WTC11 (cell line): ENCODE measurements around the gene NALCN.

Source experiments
- ATF1 ChIP-seq: sonication (generic); formaldehyde crosslinking; IDR thresholded peaks from 2 replicates; pipeline ENCODE4 v1.8.1; 2023; ENCODE audit warnings: mild to moderate bottlenecking, moderate library complexity, missing genetic modification reagents
- ATF3 ChIP-seq: sonication (generic); formaldehyde crosslinking; conservative IDR thresholded peaks from 2 replicates; pipeline ENCODE4 v1.8.1; 2022; ENCODE audit warnings: mild to moderate bottlenecking, missing genetic modification reagents
- CBFB ChIP-seq: sonication (generic); formaldehyde crosslinking; IDR thresholded peaks from 2 replicates; pipeline ENCODE4 v1.8.1; 2022; ENCODE audit warnings: mild to moderate bottlenecking, low read depth, missing genetic modification reagents
- CTCF ChIP-seq: fragments of 200-600 bp; IDR thresholded peaks from 2 replicates; pipeline ENCODE4 v1.8.0; 2022; ENCODE audit warnings: antibody characterized with exemption
- HMGXB4 ChIP-seq: sonication (generic); formaldehyde crosslinking; IDR thresholded peaks from 2 replicates; pipeline ENCODE4 v1.8.1; 2023; ENCODE audit warnings: mild to moderate bottlenecking, moderate library complexity, missing genetic modification reagents
- IRF1 ChIP-seq: sonication (generic); formaldehyde crosslinking; IDR thresholded peaks from 2 replicates; pipeline ENCODE4 v1.8.0; 2023; ENCODE audit warnings: missing genetic modification reagents
- KAT7 ChIP-seq: sonication (generic); formaldehyde crosslinking; IDR thresholded peaks from 2 replicates; pipeline ENCODE4 v1.8.1; 2023; ENCODE audit warnings: missing genetic modification reagents, mild to moderate bottlenecking, borderline replicate concordance
- SMAD3 ChIP-seq: sonication (generic); formaldehyde crosslinking; IDR thresholded peaks from 2 replicates; pipeline ENCODE4 v1.8.0; 2022; ENCODE audit warnings: missing genetic modification reagents, mild to moderate bottlenecking, borderline replicate concordance
- SMAD4 ChIP-seq: sonication (generic); formaldehyde crosslinking; IDR thresholded peaks from 2 replicates; pipeline ENCODE4 v1.8.0; 2022; ENCODE audit warnings: mild to moderate bottlenecking, missing genetic modification reagents
- ZBTB21 ChIP-seq: sonication (generic); formaldehyde crosslinking; IDR thresholded peaks from 2 replicates; pipeline ENCODE4 v1.8.1; 2023; ENCODE audit warnings: mild to moderate bottlenecking, missing genetic modification reagents, borderline replicate concordance
- ZNF121 ChIP-seq: sonication (generic); formaldehyde crosslinking; IDR thresholded peaks from 2 replicates; pipeline ENCODE4 v1.8.0; 2023; ENCODE audit warnings: missing genetic modification reagents
- ZNF512 ChIP-seq: sonication (generic); formaldehyde crosslinking; IDR thresholded peaks from 2 replicates; pipeline ENCODE4 v1.8.1; 2022; ENCODE audit warnings: missing genetic modification reagents, borderline replicate concordance

- TF ChIP-seq ATF1 = no peak
- TF ChIP-seq CTCF = no peak
- no peak for TF ChIP-seq ZBTB21
- TF ChIP-seq ZNF121 (CRISPR knock-in tag) = no peak
- no peak for TF ChIP-seq SMAD4 (CRISPR knock-in tag)
- no peak for TF ChIP-seq KAT7 (CRISPR knock-in tag)
- TF ChIP-seq ZNF512 = no peak
- TF ChIP-seq SMAD3 (CRISPR knock-in tag) = no peak
- TF ChIP-seq CBFB (CRISPR knock-in tag) = no peak
- TF ChIP-seq ATF3 (CRISPR knock-in tag) = no peak
- no peak for TF ChIP-seq IRF1 (CRISPR knock-in tag)
- TF ChIP-seq HMGXB4 = no peak
Measured at GRCh38 chr13:101339202-101339601, 77.1 kb downstream of the NALCN start.
